IMR-90 (cell line): Measurements from ENCODE around the gene ROMO1. TPM values are rescaled to one million over a fixed set of nuclear protein-coding genes. Genes with fewer than 3 reads are reported as not detected.

Experiments
- ATAC-seq: fragments of 200-7000 bp; cut with Tn5 transposase; 2 replicates; pipeline ENCODE4 v1.9.1; 2020; ENCODE audit warnings: low read depth, mild to moderate bottlenecking, moderate library complexity
- BruUV-seq: library from RNA; stranded (reverse); fragments of 400-500 nt; replicated peaks from 2 replicates; lab custom pipeline; 2021; lab: Mats Ljungman, UMichigan
- CTCF ChIA-PET: fragments of 300-600 bp; formaldehyde crosslinking; extraction: SDS; loops from one replicate; lab custom pipeline; 2021; ENCODE audit warnings: antibody characterized with exemption; lab: Yijun Ruan, JAX
- POLR2A ChIA-PET: fragments of 300-600 bp; sonication (Branson Sonifier 250); formaldehyde crosslinking; loops from one replicate; lab custom pipeline; 2022; ENCODE audit warnings: antibody characterized with exemption; ENCODE audit not compliant: unreplicated experiment; lab: Charles Lee
- DNase-seq: peaks from one replicate; pipeline ENCODE4 v3.0.0; 2013
- H2AFZ ChIP-seq: replicated peaks from 2 replicates; pipeline ENCODE3; 2013; ENCODE audit warnings: low read length, mild to moderate bottlenecking; ENCODE audit not compliant: poor library complexity
- H2AK5ac ChIP-seq: 2 replicates; pipeline ENCODE4 v1.6.1; 2013; ENCODE audit warnings: low read depth, low read length, inconsistent platforms
- H2AK9ac ChIP-seq: replicated peaks from 2 replicates; pipeline ENCODE3; 2013; ENCODE audit warnings: mild to moderate bottlenecking, low read depth, low read length, moderate library complexity; ENCODE audit not compliant: poor library complexity
- H2BK120ac ChIP-seq: 2 replicates; pipeline ENCODE4 v1.6.1; 2013; ENCODE audit warnings: low read depth, low read length, inconsistent platforms
- H2BK15ac ChIP-seq: 3 replicates; pipeline ENCODE4 v1.6.1; 2013; ENCODE audit warnings: low read depth, low read length, inconsistent platforms
- H2BK20ac ChIP-seq: 2 replicates; pipeline ENCODE4 v1.6.1; 2013; ENCODE audit warnings: low read depth, mild to moderate bottlenecking, inconsistent platforms, low read length, moderate library complexity
- H2BK5ac ChIP-seq: 2 replicates; pipeline ENCODE4 v1.6.1; 2013; ENCODE audit warnings: mild to moderate bottlenecking, low read depth, low read length, inconsistent platforms; ENCODE audit not compliant: poor library complexity, severe bottlenecking
- H3K14ac ChIP-seq: replicated peaks from 2 replicates; pipeline ENCODE4 v1.6.1; 2013; ENCODE audit warnings: low read depth, low read length, inconsistent platforms
- H3K18ac ChIP-seq: 2 replicates; pipeline ENCODE4 v1.6.1; 2013; ENCODE audit warnings: low read depth, low read length, control low read depth
- H3K23ac ChIP-seq: 2 replicates; pipeline ENCODE4 v1.6.1; 2013; ENCODE audit warnings: low read depth, low read length, inconsistent platforms
- H3K27ac ChIP-seq: 2 replicates; pipeline ENCODE4 v1.5.1; 2013; ENCODE audit warnings: mild to moderate bottlenecking, control low read depth, low read length; ENCODE audit not compliant: insufficient read depth
- H3K27me3 ChIP-seq: 2 replicates; pipeline ENCODE4 v1.6.1; 2013; ENCODE audit warnings: low read length; ENCODE audit not compliant: control insufficient read depth, insufficient read depth
- H3K36me3 ChIP-seq: 2 replicates; pipeline ENCODE4 v1.6.1; 2013; ENCODE audit warnings: low read length, mixed read lengths; ENCODE audit not compliant: control insufficient read depth, insufficient read depth
- H3K4ac ChIP-seq: 2 replicates; pipeline ENCODE4 v1.6.1; 2013; ENCODE audit warnings: low read depth, low read length, inconsistent platforms
- H3K4me1 ChIP-seq: 2 replicates; pipeline ENCODE4 v1.6.1; 2013; ENCODE audit warnings: low read length, mixed read lengths; ENCODE audit not compliant: control insufficient read depth, insufficient read depth
- H3K4me2 ChIP-seq: 2 replicates; pipeline ENCODE4 v1.6.1; 2013; ENCODE audit warnings: low read depth, mild to moderate bottlenecking, control low read depth, low read length, moderate library complexity
- H3K4me3 ChIP-seq: 2 replicates; pipeline ENCODE4 v1.5.1; 2013; ENCODE audit warnings: low read depth, mild to moderate bottlenecking, control low read depth, low read length, moderate library complexity; ENCODE audit not compliant: insufficient read depth
- H3K56ac ChIP-seq: 2 replicates; pipeline ENCODE4 v1.6.1; 2013; ENCODE audit warnings: low read length, inconsistent platforms; ENCODE audit not compliant: insufficient read depth; ENCODE audit errors: extremely low read depth
- H3K79me1 ChIP-seq, 2 experiments: 2 replicates each; pipeline ENCODE4 v1.6.1; 2013; ENCODE audit warnings: low read length in 2 of 2, inconsistent platforms in 1 of 2, low read depth in 1 of 2
- H3K9ac ChIP-seq: 2 replicates; pipeline ENCODE4 v1.6.1; 2013; ENCODE audit warnings: low read depth, low read length, control low read depth
- H3K9me1 ChIP-seq: 2 replicates; pipeline ENCODE4 v1.6.1; 2013; ENCODE audit warnings: low read length, inconsistent platforms; ENCODE audit not compliant: insufficient read depth
- H3K9me3 ChIP-seq: 2 replicates; pipeline ENCODE4 v1.6.1; 2013; ENCODE audit warnings: low read length; ENCODE audit not compliant: control insufficient read depth, insufficient read depth
- H4K20me1 ChIP-seq: 2 replicates; pipeline ENCODE4 v1.6.1; 2013; ENCODE audit warnings: low read length, inconsistent platforms; ENCODE audit not compliant: insufficient read depth
- H4K5ac ChIP-seq: 2 replicates; pipeline ENCODE4 v1.6.1; 2013; ENCODE audit warnings: mild to moderate bottlenecking, low read depth, low read length, control low read depth
- H4K8ac ChIP-seq, 2 experiments: 2 replicates each; pipeline ENCODE4 v1.6.1; 2013; ENCODE audit warnings: low read depth in 2 of 2, low read length in 2 of 2, control low read depth in 1 of 2, inconsistent platforms in 1 of 2
- H4K91ac ChIP-seq: 2 replicates; pipeline ENCODE4 v1.6.1; 2013; ENCODE audit warnings: low read depth, low read length, inconsistent platforms; ENCODE audit not compliant: insufficient read depth
- BHLHE40 ChIP-seq: fragments of 150-350 bp; IDR thresholded peaks from 2 replicates; pipeline ENCODE4 v1.6.1; 2016; ENCODE audit warnings: mild to moderate bottlenecking, low read depth, low read length
- CHD1 ChIP-seq: IDR thresholded peaks from 2 replicates; pipeline ENCODE4 v1.6.1; 2012; ENCODE audit warnings: low read depth, low read length, improper control_type of control experiment
- ELK1 ChIP-seq: fragments of 150-350 bp; IDR thresholded peaks from 2 replicates; pipeline ENCODE4 v1.6.1; 2016; ENCODE audit warnings: low read depth, mild to moderate bottlenecking, low read length, moderate library complexity, borderline replicate concordance
- MAFK ChIP-seq: IDR thresholded peaks from 2 replicates; pipeline ENCODE4 v1.6.1; 2012; ENCODE audit warnings: low read depth, low read length, improper control_type of control experiment
- NFE2L2 ChIP-seq: fragments of 150-350 bp; IDR thresholded peaks from 2 replicates; pipeline ENCODE4 v1.6.1; 2016; ENCODE audit warnings: low read depth, mild to moderate bottlenecking, low read length
- POLR2A ChIP-seq: IDR thresholded peaks from 2 replicates; pipeline ENCODE4 v1.6.1; 2012; ENCODE audit warnings: mild to moderate bottlenecking, low read depth, low read length
- RFX5 ChIP-seq: IDR thresholded peaks from 2 replicates; pipeline ENCODE4 v1.8.0; 2012; ENCODE audit warnings: low read depth, mild to moderate bottlenecking, low read length, moderate library complexity
- WGBS, 2 experiments: methylation state at CpG; one replicate each; pipeline versions ENCODE4 v1.1.5 to v1.1.7; 2013; ENCODE audit warnings: missing lambda C conversion rate in 2 of 2; ENCODE audit not compliant: insufficient read length in 1 of 2; ENCODE audit errors: extremely low coverage in 2 of 2; 5-methylcytosine and 5-hydroxymethylcytosine counted together
- dilution Hi-C: fragments of 300-500 bp; cut with HindIII; formaldehyde crosslinking; loops from one replicate; pipeline ENCODE4 v1.14.3; 2018; ENCODE audit warnings: low sequenced_read_pairs; ENCODE audit not compliant: unreplicated experiment
- in situ Hi-C: fragments of 300-500 bp; cut with MboI; formaldehyde crosslinking; loops from 3 replicates; pipeline ENCODE4 v1.14.3; 2019; ENCODE audit warnings: low sequenced_read_pairs, inconsistent platforms, mixed read lengths
- intact Hi-C: fragments of 100-400 bp; cut with micrococcal nuclease; formaldehyde crosslinking; loops from 2 replicates; pipeline ENCODE4 v1.10.0; 2022
- polyA plus RNA-seq, 3 experiments: library from polyadenylated mRNA; depleted of rRNA; stranded (reverse); fragments of >200 nt; gene quantifications; 2 replicates each; pipeline ENCODE4 v1.2.3, GENCODE V29; 2012; ENCODE audit warnings: low replicate concordance in 1 of 3
- total RNA-seq: library from RNA; depleted of rRNA; stranded (reverse); fragments of >200 nt; gene quantifications from 2 replicates; pipeline ENCODE4 v1.2.3, GENCODE V29; 2012
- TF ChIP-seq, protein P1 (sequence below): conservative IDR thresholded peaks from 2 replicates; pipeline ENCODE4 v1.5.1; 2012; ENCODE audit warnings: mild to moderate bottlenecking, low read depth, low read length, improper control_type of control experiment

Gene ROMO1
- total and polyA plus RNA-seq, 2 of the 4 experiments (the other 2 are of a cell fraction), result 223 to 555 TPM

GRCh38 chr20:35669681-35670080 is 29.5 kb upstream of the ROMO1 start:
- H3K9me3 ChIP-seq, result no peaks in the 10 kb centered on the region
- DNase-seq, result no peak
- no peak overlapping the region for H3K23ac ChIP-seq
- no peak overlapping the region for H3K18ac ChIP-seq
- no peaks in the 10 kb centered on the region for H3K27me3 ChIP-seq
- no peak overlapping the region for H3K4me2 ChIP-seq
- CTCF ChIA-PET, result no interaction called here
- no peak overlapping the region for H2AK5ac ChIP-seq
- in situ Hi-C loops (no loop called here), intact Hi-C loops (loop anchor here (10.0 kb wide), 1 partner anchor 105 kb away; no protein-coding TSS in a partner anchor), dilution Hi-C loops (no loop called here)
- H3K79me1 ChIP-seq, result no peaks in the 10 kb centered on the region; a peak in 2 of 4 replicates
- no peak overlapping the region for H2AK9ac ChIP-seq
- H3K14ac ChIP-seq, result no peak overlapping the region
- H4K5ac ChIP-seq, result no peak overlapping the region
- no peak overlapping the region for H2BK15ac ChIP-seq
- H2BK120ac ChIP-seq, result no peak overlapping the region
- H3K4me1 ChIP-seq, result no peaks in the 10 kb centered on the region
- peaks cover 8% of the 10 kb centered on the region; the same call in 1 of the 2 replicates for H3K9me1 ChIP-seq
- no peak for ATAC-seq
- no peak overlapping the region for H4K8ac ChIP-seq
- TF ChIP-seq, protein P1, sequence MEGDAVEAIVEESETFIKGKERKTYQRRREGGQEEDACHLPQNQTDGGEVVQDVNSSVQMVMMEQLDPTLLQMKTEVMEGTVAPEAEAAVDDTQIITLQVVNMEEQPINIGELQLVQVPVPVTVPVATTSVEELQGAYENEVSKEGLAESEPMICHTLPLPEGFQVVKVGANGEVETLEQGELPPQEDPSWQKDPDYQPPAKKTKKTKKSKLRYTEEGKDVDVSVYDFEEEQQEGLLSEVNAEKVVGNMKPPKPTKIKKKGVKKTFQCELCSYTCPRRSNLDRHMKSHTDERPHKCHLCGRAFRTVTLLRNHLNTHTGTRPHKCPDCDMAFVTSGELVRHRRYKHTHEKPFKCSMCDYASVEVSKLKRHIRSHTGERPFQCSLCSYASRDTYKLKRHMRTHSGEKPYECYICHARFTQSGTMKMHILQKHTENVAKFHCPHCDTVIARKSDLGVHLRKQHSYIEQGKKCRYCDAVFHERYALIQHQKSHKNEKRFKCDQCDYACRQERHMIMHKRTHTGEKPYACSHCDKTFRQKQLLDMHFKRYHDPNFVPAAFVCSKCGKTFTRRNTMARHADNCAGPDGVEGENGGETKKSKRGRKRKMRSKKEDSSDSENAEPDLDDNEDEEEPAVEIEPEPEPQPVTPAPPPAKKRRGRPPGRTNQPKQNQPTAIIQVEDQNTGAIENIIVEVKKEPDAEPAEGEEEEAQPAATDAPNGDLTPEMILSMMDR, result no peak
- no peak for TF ChIP-seq ELK1
- TF ChIP-seq RFX5, result no peak
- no peak for TF ChIP-seq CHD1
- TF ChIP-seq MAFK, result no peak
- TF ChIP-seq NFE2L2, result no peak
- TF ChIP-seq BHLHE40, result no peak
- no peak for TF ChIP-seq POLR2A
- no peak overlapping the region for H3K56ac ChIP-seq
- H2AFZ ChIP-seq, result no peak overlapping the region
- POLR2A ChIA-PET, result no interaction called here
- no TSS peak for BruUV-seq
- no peak overlapping the region for H3K4me3 ChIP-seq
- H3K27ac ChIP-seq, result no peak overlapping the region
- WGBS, 2 experiments, result no CpG with 5 or more reads among the region's 1 CpG
- H3K4ac ChIP-seq, result no peak overlapping the region
- H3K9ac ChIP-seq, result no peak overlapping the region
- no peak overlapping the region for H2BK20ac ChIP-seq
- peaks cover 39% of the 10 kb centered on the region for H3K36me3 ChIP-seq
- no peak overlapping the region for H4K91ac ChIP-seq
- no peaks in the 10 kb centered on the region for H4K20me1 ChIP-seq
- no peak overlapping the region for H2BK5ac ChIP-seq
